ENCODE results near the gene KMT2D. TPM values are rescaled to one million over a fixed set of nuclear protein-coding genes. Genes with fewer than 3 reads are reported as not detected.

The KMT2D gene
- total and polyA plus RNA-seq, 11 donors = 32.5 to 82.7 (median 49.7) TPM

DNA sequence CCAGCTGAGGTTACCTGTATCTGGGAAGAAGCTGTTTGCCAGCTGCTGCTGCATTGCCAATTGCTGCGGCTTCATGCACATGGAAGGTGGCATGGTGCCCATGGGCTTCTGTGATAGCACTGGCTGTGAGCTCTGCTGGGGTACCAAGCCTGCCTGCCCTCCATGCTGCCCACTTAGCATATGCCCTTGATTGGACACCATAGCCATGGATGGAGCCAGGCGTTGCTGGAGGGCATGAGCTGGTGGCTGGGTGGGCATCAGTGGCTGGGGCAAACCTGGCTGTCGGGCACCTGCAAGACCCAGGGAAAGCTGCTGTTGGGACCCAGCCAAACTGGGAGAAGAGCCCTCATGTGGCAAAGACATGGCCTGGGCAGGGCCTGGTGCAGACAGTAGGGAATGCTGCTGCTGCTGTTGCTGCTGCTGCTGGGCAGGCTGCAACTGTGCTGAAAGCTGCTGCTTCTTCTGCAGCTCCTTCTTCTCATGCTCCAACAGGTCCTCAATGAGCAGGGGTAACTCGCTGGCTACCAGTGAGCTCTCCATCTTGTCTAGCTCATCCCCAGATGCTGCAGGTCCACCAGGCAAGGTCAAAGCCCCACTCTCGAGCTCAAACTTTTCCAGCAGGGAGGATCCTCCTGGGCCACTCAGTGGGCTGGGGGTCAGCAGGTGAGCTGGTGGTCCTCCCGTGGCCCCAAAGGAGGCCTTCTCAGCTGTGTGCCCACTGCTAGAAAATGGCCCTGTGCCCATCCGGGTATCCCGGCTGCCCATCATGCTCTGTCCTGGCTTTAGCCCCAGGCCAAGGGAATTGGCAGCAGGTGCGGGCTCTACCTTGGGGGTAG is 23.3 kb downstream of the KMT2D start:
- 75 to 93% (median 90%) methylated on average over 6 to 9 of the region's 9 CpGs for WGBS, 4 donors
- TF ChIP-seq POLR2A (IDR thresholded peaks at IDR 0.05) = no peak
- TF ChIP-seq, protein P1, sequence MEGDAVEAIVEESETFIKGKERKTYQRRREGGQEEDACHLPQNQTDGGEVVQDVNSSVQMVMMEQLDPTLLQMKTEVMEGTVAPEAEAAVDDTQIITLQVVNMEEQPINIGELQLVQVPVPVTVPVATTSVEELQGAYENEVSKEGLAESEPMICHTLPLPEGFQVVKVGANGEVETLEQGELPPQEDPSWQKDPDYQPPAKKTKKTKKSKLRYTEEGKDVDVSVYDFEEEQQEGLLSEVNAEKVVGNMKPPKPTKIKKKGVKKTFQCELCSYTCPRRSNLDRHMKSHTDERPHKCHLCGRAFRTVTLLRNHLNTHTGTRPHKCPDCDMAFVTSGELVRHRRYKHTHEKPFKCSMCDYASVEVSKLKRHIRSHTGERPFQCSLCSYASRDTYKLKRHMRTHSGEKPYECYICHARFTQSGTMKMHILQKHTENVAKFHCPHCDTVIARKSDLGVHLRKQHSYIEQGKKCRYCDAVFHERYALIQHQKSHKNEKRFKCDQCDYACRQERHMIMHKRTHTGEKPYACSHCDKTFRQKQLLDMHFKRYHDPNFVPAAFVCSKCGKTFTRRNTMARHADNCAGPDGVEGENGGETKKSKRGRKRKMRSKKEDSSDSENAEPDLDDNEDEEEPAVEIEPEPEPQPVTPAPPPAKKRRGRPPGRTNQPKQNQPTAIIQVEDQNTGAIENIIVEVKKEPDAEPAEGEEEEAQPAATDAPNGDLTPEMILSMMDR (IDR thresholded peaks at IDR 0.05) = no peak
- ATAC-seq (peak in 3 of 4 donors; percentile 16 to 25 (median 16)), DNase-seq (peak in 3 of 5 donors; percentile 38 to 72 (median 55))
- no peak overlapping the region for H3K4me3 ChIP-seq
- H3K27me3 ChIP-seq = no peaks in the 10 kb centered on the region
- no peaks in the 10 kb centered on the region for H3K9me3 ChIP-seq
- no peak overlapping the region for H3K27ac ChIP-seq
- peaks cover 0 to 9% (median 0%) of the 10 kb centered on the region in 12 donors for H3K4me1 ChIP-seq
- intact Hi-C loops (cut with DNase I) = no loop called here
- peaks cover 0 to 99% (median 95%) of the 10 kb centered on the region in 9 donors for H3K36me3 ChIP-seq

DNA sequence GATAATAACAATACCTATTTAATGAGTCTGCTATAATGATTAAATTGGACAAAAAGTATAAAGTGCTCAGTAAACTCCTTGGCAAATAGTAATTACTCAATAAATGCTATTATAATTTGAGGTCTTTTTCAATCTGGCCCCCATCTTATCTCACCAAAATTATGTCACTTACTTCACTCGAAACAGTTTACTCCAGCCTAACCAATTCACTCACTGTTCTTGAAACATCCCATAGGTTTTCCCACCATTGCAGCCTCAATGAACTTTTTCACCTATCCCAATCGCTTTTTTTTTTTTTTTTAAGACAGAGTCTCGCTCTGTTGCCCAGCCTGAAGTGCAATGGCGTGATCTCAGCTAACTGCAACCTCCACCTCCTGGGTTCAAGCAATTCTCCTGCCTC is 24.6 kb downstream of the KMT2D start:
- WGBS, 4 donors = 69 to 98% (median 79%) methylated on average over 4 of the region's 4 CpGs
- Histone ChIP-seq H3K4me3 (no peak overlapping the region), H3K9me3 (no peaks in the 10 kb centered on the region), H3K36me3 (peaks cover 0 to 99% (median 95%) of the 10 kb centered on the region in 9 donors), H3K4me1 (peaks cover 0 to 9% (median 0%) of the 10 kb centered on the region in 12 donors), H3K27me3 (no peaks in the 10 kb centered on the region), H3K27ac (no peak overlapping the region)
- intact Hi-C loops (cut with DNase I) = no loop called here
- no peak for DNase-seq
- ATAC-seq = no peak
- TF ChIP-seq, protein P1 (IDR thresholded peaks at IDR 0.05) = no peak
- no peak for TF ChIP-seq POLR2A (IDR thresholded peaks at IDR 0.05)

DNA sequence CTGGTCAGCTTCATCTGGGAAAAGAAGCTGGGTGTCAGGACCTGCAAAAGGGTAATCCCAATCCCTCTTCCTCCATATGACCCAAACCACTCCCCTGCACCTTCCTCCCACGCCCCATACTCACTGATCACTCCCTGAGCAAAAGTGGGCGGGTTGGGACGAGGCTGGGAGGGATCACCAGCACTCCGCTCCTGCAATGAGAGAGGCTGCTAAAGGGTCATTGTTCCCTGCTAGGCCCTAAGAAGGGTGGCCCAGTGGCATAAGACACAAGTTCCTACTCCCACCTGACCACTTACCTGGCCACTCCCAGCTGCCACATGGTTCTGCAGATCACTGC is 26.3 kb downstream of the KMT2D start:
- no peaks in the 10 kb centered on the region for H3K27me3 ChIP-seq
- H3K36me3 ChIP-seq = peaks cover 0 to 99% (median 89%) of the 10 kb centered on the region in 9 donors
- TF ChIP-seq POLR2A (IDR thresholded peaks at IDR 0.05) = no peak
- TF ChIP-seq, protein P1 (IDR thresholded peaks at IDR 0.05) = no peak
- ATAC-seq (peak in 3 of 4 donors; percentile 9 to 19 (median 12)), DNase-seq (no peak)
- no peaks in the 10 kb centered on the region for H3K9me3 ChIP-seq
- peak overlapping the region in 1 of 12 donors; percentile 24 for H3K27ac ChIP-seq
- intact Hi-C loops (cut with DNase I) = no loop called here
- H3K4me3 ChIP-seq = no peak overlapping the region
- WGBS, 4 donors = 50 to 86% (median 84%) methylated on average over 4 of the region's 4 CpGs
- peaks cover 0 to 9% (median 0%) of the 10 kb centered on the region in 12 donors for H3K4me1 ChIP-seq

DNA sequence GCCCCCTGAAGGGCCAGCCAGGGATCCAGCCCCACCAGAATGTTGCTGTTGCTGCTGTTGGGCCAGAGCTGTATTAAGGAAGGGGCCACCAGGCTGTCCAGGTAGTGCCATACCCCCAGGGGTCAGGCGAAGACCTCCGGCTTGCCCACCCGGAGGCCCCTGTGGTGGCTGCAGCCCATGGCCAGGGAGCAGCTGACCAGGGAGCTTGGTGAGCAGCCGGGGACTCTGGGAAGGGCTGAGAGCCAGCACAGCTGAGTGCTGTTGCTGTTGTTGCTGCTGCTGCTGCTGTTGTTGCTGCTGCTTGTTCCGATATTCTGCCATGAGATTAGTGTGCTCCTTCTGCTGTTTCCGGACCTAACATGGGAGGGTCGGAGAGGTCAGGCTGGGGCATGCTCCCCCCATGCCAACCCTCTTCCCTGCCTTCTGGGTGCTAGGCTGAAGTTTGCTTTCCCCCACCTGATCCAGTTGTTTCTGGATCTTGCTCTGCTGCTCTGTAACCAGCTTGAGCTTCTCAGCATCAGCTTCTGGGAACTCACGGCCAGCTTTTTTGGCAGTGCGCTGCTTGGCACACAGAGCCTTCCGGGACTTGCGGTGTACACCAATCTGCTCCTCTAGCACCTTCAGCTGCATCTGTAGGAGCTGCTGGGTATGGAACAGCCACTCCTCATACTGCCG is 26.8 kb downstream of the KMT2D start:
- TF ChIP-seq POLR2A (IDR thresholded peaks at IDR 0.05) = no peak
- TF ChIP-seq, protein P1 (IDR thresholded peaks at IDR 0.05) = no peak
- intact Hi-C loops (cut with DNase I) = no loop called here
- Histone ChIP-seq H3K4me1 (peaks cover 0 to 9% (median 0%) of the 10 kb centered on the region in 12 donors), H3K27ac (peak overlapping the region in 3 of 12 donors; percentile 24 to 43 (median 29)), H3K36me3 (peaks cover 0 to 99% (median 89%) of the 10 kb centered on the region in 9 donors), H3K4me3 (no peak overlapping the region), H3K9me3 (no peaks in the 10 kb centered on the region), H3K27me3 (no peaks in the 10 kb centered on the region)
- ATAC-seq (peak in 2 of 4 donors; percentile 2 to 31), DNase-seq (no peak)
- WGBS, 4 donors = 69 to 81% (median 74%) methylated on average over 10 to 12 of the region's 12 CpGs
